Measurements from ENCODE around the gene C4orf51. TPM values are rescaled to one million over a fixed set of nuclear protein-coding genes. Genes with fewer than 3 reads are reported as not detected.

Gene C4orf51
- total RNA-seq, 1 experiment from 2014 or later = not detected

GRCh38 chr4:145773581-145774234 is 93.8 kb downstream of the C4orf51 start:
- in situ Hi-C loops (cut with HindIII; ENCODE audit: low pct_unique_long_range_greater_than_20kb, low sequenced_read_pairs) = no loop called here
- DNase-seq (ENCODE audit: low read depth, low spot score) = no peak

GRCh38 chr4:145774473-145774872 is 94.5 kb downstream of the C4orf51 start:
- in situ Hi-C loops (cut with HindIII; ENCODE audit: low pct_unique_long_range_greater_than_20kb, low sequenced_read_pairs) = no loop called here
- no peak for DNase-seq (ENCODE audit: low read depth, low spot score)

- peak; percentile 4 for DNase-seq (ENCODE audit: low read depth, low spot score)
- in situ Hi-C loops (cut with HindIII; ENCODE audit: low pct_unique_long_range_greater_than_20kb, low sequenced_read_pairs) = no loop called here
Measured at GRCh38 chr4:145775406-145775805, 95.5 kb downstream of the C4orf51 start.

- no peak for DNase-seq (ENCODE audit: low read depth, low spot score)
- in situ Hi-C loops (cut with HindIII; ENCODE audit: low pct_unique_long_range_greater_than_20kb, low sequenced_read_pairs) = no loop called here
Measured at GRCh38 chr4:145776208-145776607, 96.3 kb downstream of the C4orf51 start.

GRCh38 chr4:145779319-145779801 is 99.4 kb downstream of the C4orf51 start:
- in situ Hi-C loops (cut with HindIII; ENCODE audit: low pct_unique_long_range_greater_than_20kb, low sequenced_read_pairs) = no loop called here
- no peak for DNase-seq (ENCODE audit: low read depth, low spot score)

GRCh38 chr4:145781351-145781750 is 101.4 kb downstream of the C4orf51 start:
- in situ Hi-C loops (cut with HindIII; ENCODE audit: low pct_unique_long_range_greater_than_20kb, low sequenced_read_pairs) = no loop called here
- no peak for DNase-seq (ENCODE audit: low read depth, low spot score)

Other genes starting within 250 kb of the C4orf51 start
- gene SMAD1, start 198.3 kb upstream of the C4orf51 start, total RNA-seq (2014; rRNA removed; shearing (Covaris generic)) = 8.1 and 8.8 TPM in 2 replicates
- gene MMAA, start 60.8 kb upstream of the C4orf51 start, total RNA-seq (2014; rRNA removed; shearing (Covaris generic)) = 4.2 and 5.0 TPM in 2 replicates

All from SK-MEL-5 (cell line).